Right forelimb (tissue), 1 donor: Measurements from ENCODE around the gene VAC14.

Source experiments
- DNase-seq: peaks from one replicate; pipeline ENCODE4 v3.0.0-alpha.2; 2018

VAC14 gene

GRCh38 chr16:70689035-70689969, 111.7 kb downstream of the VAC14 start:
- DNase-seq: no peak

DNA sequence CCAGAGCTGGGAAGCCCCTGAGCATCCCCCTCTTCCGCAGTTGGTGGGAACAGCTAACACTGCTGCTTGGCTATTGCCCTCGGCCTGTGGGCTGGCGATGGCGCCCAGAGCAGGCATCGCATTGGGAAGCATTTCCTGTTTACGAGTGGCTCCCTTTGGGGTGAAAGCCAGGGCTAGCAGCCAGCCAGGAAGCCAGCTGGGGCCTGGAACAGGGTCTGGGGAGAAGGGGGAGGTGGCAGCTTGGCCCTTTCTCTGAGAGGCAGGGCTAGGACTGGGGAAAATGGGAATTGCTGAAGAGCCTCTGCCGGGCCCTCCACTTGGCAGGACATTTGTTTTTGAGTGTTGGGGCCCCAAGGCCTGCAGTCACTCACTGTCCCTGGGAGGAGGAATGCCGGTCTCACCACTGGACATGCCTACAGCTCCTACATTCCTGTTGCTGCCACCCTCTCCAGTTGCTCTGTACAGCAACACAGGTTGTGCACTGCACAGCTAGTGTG, 112.7 kb downstream of the VAC14 start:
- peak; percentile 77 for DNase-seq

- DNase-seq: no peak
Measured at GRCh38 chr16:70687671-70688245, 113.2 kb downstream of the VAC14 start.

DNA sequence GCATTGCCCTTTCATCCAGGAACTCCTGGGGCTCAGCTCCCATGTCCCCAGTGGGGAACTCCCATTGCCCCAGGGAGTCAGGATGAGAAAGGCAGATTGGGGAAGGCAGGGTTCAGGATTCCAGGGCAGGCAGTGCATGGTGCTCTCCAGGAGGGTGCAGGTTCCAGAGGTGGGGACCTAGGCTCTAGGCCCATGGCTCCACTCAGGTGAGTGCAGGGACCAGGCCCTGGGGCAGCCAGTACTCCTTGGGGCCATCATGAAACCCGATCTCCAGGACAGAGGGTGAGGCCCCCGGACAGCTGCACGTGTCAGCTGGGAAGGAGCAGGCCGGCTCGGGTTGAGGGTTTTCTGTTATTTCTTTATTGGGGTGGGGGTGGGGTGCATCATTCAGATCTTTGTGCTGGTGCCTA, 113.9 kb downstream of the VAC14 start:
- no peak for DNase-seq

- DNase-seq: no peak
Measured at GRCh38 chr16:70686376-70687101, 114.4 kb downstream of the VAC14 start.

GRCh38 chr16:70685938-70686375, 115.0 kb downstream of the VAC14 start, which contains the start of gene MTSS2:
TSS of gene MTSS2 (minus strand) at chr16:70686053. CDS start at chr16:70685791, 262 bp downstream.
- peak; percentile 93 for DNase-seq

- no peak for DNase-seq
Measured at GRCh38 chr16:70685061-70685937, 115.7 kb downstream of the VAC14 start.

GRCh38 chr16:70684146-70685060, 116.6 kb downstream of the VAC14 start:
- no peak for DNase-seq

GRCh38 chr16:70683146-70683944, 117.6 kb downstream of the VAC14 start:
- DNase-seq: no peak

DNA sequence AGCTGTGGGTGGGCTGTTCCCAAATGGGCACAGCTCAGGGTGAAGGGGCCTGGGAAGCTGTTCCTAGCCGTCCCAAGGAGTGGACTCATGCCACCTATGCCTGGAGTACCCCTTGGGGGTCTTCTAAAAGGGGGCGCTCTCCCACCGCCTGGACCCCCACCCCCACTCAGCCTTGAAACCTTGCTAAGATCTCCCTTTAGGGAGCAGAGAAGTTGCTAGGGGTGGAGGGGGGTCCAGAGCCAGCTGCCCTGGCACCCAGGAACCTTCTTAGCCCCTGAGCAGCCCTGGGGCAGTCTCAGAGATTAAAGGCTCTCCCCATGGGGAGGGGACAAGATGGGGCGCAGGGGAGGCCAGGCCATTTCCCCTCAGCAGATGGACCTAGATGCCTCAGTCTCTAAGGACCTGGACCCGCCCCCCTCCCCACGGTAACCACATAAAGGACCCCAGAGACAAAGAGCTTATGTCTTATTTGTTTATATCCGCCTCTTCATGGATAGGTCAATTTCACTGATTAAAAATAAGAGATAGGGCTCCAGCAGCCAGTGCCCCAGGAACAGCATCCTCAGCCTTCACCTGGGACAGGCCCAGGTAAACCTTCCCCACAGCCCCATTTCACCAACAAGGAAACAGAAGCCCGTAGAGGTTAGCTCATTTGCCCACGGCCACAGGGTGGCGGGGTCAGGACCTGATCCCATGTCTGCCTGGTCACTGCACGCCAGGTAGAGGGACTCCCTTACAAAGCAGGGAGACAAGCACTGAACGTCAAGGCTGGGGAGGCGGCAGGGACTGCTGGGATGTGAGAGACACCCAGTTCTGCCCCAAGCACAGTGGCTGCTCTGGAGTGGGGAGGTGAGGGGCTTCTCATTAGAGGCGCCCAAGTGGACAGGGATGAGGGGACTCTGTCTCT, 118.5 kb downstream of the VAC14 start:
- no peak for DNase-seq

GRCh38 chr16:70681382-70682238, 119.3 kb downstream of the VAC14 start:
- DNase-seq: no peak

- peak; percentile 37 for DNase-seq
Measured at GRCh38 chr16:70680495-70681381, 120.2 kb downstream of the VAC14 start.

DNA sequence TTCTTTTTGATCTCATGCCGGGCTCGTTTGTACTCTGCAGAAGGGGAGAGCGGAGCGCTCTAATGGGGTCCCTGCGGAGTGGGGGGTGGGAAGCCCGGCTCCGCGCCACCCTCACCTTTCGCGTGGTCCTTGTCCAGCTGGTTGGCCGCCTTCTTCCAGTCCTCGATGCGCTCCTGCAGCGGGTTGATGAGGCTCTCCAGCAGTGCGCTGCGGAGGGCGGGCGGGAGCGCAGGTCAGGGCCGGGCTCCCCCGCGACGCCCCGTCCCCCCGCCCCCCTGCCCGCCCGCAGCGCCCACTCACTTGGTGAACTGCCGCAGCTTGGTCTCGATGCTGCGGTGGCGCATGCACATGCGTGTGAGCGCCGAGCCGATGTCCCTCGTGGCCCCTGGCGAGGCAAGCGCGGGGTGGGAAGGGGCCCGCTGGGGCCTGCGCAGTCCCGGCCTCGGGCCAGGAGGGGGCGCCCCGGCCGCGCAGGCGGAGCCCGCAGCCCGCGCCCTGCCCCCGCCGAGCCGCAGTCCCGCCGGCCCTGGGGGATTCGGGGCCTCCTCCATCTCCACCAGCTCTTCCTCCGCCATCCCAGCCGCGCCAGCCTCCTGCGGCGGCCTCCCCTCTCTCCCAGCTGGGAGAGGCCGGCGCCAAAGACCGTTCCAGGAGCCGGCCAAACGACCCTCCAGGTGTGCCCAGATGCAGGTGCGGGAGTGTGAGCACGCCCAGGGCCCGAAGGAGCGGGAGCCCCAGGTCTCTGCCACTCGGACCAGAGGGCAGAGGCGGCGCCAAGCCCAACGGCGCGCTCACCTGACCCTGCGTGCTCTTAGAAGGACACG, 121.1 kb downstream of the VAC14 start:
- DNase-seq: peak; percentile 56

- DNase-seq: peak; percentile 40
Measured at GRCh38 chr16:70678898-70679670, 121.9 kb downstream of the VAC14 start.
